ENCODE data around the gene NUDT9. TPM values are rescaled to one million over a fixed set of nuclear protein-coding genes. Genes with fewer than 3 reads are reported as not detected.
"Not testable (repeated sequence)": the region's sequence is repeated elsewhere in the genome, so short reads cannot be mapped to it uniquely, and the experiment has no call there.

The NUDT9 gene
- total RNA-seq, 1 experiment from 2014 or later: 16.8 TPM

DNA sequence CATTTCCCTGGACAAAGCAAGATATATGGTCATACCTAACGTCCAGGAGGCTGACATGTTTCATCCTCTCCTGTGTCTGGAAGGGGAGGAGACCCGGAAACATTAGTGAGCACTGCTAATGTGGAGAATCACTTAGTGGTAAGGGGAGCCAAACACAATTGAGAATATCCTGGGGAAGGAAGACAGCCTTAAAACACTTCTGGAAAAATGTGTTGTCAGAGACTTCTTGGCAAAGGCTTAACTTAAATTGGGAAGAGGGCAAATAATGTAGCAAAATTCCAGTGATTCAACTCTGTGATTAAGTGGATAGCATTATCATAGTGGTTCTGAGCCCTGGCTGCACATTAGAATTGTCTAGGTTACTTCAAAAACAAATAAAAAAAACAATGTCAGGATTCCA is 67.3 kb downstream of the NUDT9 start:
- H3K27ac Mint-ChIP-seq (ENCODE audit: unreplicated experiment): no peak overlapping the region
- CTCF ChIA-PET: no interaction called here
- H3K9me3 Mint-ChIP-seq (ENCODE audit: low read depth, unreplicated experiment): peaks cover 12% of the 10 kb centered on the region
- intact Hi-C loops (cut with micrococcal nuclease; ENCODE audit: unreplicated experiment): no loop called here
- BruUV-seq (replicated peaks): no TSS peak
- H3K36me3 Mint-ChIP-seq (ENCODE audit: insufficient read depth, unreplicated experiment): no peaks in the 10 kb centered on the region
- H3K27me3 Mint-ChIP-seq (ENCODE audit: unreplicated experiment): no peaks in the 10 kb centered on the region
- peaks cover 9% of the 10 kb centered on the region for H3K4me1 Mint-ChIP-seq (ENCODE audit: low read depth, unreplicated experiment)
- TF ChIP-seq, protein P1, sequence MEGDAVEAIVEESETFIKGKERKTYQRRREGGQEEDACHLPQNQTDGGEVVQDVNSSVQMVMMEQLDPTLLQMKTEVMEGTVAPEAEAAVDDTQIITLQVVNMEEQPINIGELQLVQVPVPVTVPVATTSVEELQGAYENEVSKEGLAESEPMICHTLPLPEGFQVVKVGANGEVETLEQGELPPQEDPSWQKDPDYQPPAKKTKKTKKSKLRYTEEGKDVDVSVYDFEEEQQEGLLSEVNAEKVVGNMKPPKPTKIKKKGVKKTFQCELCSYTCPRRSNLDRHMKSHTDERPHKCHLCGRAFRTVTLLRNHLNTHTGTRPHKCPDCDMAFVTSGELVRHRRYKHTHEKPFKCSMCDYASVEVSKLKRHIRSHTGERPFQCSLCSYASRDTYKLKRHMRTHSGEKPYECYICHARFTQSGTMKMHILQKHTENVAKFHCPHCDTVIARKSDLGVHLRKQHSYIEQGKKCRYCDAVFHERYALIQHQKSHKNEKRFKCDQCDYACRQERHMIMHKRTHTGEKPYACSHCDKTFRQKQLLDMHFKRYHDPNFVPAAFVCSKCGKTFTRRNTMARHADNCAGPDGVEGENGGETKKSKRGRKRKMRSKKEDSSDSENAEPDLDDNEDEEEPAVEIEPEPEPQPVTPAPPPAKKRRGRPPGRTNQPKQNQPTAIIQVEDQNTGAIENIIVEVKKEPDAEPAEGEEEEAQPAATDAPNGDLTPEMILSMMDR (IDR thresholded peaks at IDR 0.05; ENCODE audit: unreplicated experiment): no peak
- no peak overlapping the region for H3K4me3 Mint-ChIP-seq (ENCODE audit: low read depth, unreplicated experiment)
- no peak for DNase-seq

DNA sequence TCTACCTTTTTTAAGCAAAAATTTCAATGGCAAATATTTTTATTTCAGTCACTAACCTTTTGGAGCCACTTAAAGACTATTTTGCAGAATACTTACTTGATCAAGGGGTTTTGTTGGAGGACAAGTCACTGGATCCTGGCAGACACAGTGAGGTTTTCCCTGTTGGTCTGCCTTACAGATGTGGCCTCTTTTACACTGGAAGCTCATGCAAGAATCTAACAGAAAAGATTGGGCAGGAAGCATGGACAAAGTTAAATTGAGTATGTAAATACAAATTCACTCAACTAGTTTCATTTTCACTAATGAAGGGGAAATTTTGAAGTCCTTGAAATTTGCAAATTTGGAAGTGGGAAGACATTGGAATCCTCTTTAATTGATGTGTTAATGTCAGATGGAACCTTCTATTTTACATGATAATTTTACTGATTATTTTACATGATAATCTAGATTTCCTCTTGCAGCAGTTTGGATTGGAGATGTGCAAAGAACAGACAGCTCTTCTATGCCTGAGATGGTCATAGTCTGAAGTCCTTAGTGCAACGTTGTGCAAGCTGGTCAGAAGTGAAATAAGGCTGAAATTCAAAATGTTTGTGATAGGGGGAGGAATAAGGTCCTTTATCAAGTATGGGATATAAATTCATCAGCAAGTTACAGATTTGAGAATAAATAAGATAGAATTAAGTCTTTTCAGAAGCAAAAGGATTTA is 68.4 kb downstream of the NUDT9 start:
- CTCF ChIA-PET: no interaction called here
- no peaks in the 10 kb centered on the region for H3K27me3 Mint-ChIP-seq (ENCODE audit: unreplicated experiment)
- no peak overlapping the region for H3K27ac Mint-ChIP-seq (ENCODE audit: unreplicated experiment)
- H3K4me3 Mint-ChIP-seq (ENCODE audit: low read depth, unreplicated experiment): no peak overlapping the region
- no peaks in the 10 kb centered on the region for H3K36me3 Mint-ChIP-seq (ENCODE audit: insufficient read depth, unreplicated experiment)
- intact Hi-C loops (cut with micrococcal nuclease; ENCODE audit: unreplicated experiment): no loop called here
- H3K9me3 Mint-ChIP-seq (ENCODE audit: low read depth, unreplicated experiment): peaks cover 12% of the 10 kb centered on the region
- peaks cover 9% of the 10 kb centered on the region for H3K4me1 Mint-ChIP-seq (ENCODE audit: low read depth, unreplicated experiment)
- DNase-seq: no peak
- BruUV-seq (replicated peaks): no TSS peak
- TF ChIP-seq, protein P1 (IDR thresholded peaks at IDR 0.05; ENCODE audit: unreplicated experiment): no peak

DNA sequence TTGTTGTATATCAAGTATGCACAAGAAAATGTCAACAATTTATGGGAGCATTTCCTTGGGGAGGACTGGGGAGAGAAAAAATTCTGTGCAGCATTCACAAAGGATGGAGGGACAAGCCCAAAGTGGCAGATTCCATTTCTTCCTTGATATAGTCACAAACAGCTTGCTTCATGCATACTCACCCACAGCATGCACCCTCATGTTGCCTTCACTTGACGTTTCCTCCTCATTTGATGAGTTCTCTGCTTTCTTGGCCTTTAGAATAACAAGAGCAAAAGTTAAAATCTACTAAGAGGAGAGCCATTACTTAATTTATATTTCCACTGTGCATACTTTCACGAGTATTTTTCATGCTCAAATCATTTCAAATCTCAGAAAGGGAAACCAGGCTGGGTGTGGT is 69.1 kb downstream of the NUDT9 start:
- no TSS peak for BruUV-seq (replicated peaks)
- peaks cover 9% of the 10 kb centered on the region for H3K4me1 Mint-ChIP-seq (ENCODE audit: low read depth, unreplicated experiment)
- peaks cover 12% of the 10 kb centered on the region for H3K9me3 Mint-ChIP-seq (ENCODE audit: low read depth, unreplicated experiment)
- DNase-seq: no peak
- no peaks in the 10 kb centered on the region for H3K36me3 Mint-ChIP-seq (ENCODE audit: insufficient read depth, unreplicated experiment)
- CTCF ChIA-PET: no interaction called here
- intact Hi-C loops (cut with micrococcal nuclease; ENCODE audit: unreplicated experiment): no loop called here
- TF ChIP-seq, protein P1 (IDR thresholded peaks at IDR 0.05; ENCODE audit: unreplicated experiment): no peak
- no peak overlapping the region for H3K4me3 Mint-ChIP-seq (ENCODE audit: low read depth, unreplicated experiment)
- no peaks in the 10 kb centered on the region for H3K27me3 Mint-ChIP-seq (ENCODE audit: unreplicated experiment)
- H3K27ac Mint-ChIP-seq (ENCODE audit: unreplicated experiment): no peak overlapping the region

DNA sequence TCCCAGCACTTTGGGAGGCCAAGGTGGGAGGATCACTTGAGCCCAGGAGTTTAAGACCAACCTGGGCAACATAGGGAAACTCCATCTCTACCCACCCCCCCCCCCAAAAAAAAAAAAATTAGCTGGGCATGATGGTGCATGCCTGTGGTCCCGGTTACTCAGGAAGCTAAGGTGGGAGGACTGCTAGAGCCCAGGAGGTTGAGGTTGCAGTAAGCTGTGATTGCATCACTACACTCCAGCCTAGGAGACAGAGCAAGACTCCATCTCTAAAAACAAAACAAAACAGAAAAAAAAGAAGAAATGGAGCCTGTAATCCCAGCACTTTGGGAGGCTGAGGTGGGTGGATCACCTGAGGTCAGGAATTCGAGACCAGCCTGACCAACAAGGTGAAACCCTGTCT is 69.5 kb downstream of the NUDT9 start:
- BruUV-seq (replicated peaks); intact Hi-C loops (cut with micrococcal nuclease; ENCODE audit: unreplicated experiment); H3K27me3 Mint-ChIP-seq (ENCODE audit: unreplicated experiment); H3K4me3 Mint-ChIP-seq (ENCODE audit: low read depth, unreplicated experiment); DNase-seq; CTCF ChIA-PET; H3K27ac Mint-ChIP-seq (ENCODE audit: unreplicated experiment); H3K4me1 Mint-ChIP-seq (ENCODE audit: low read depth, unreplicated experiment); H3K36me3 Mint-ChIP-seq (ENCODE audit: insufficient read depth, unreplicated experiment): not testable (repeated sequence)
- peaks cover 12% of the 10 kb centered on the region for H3K9me3 Mint-ChIP-seq (ENCODE audit: low read depth, unreplicated experiment)

DNA sequence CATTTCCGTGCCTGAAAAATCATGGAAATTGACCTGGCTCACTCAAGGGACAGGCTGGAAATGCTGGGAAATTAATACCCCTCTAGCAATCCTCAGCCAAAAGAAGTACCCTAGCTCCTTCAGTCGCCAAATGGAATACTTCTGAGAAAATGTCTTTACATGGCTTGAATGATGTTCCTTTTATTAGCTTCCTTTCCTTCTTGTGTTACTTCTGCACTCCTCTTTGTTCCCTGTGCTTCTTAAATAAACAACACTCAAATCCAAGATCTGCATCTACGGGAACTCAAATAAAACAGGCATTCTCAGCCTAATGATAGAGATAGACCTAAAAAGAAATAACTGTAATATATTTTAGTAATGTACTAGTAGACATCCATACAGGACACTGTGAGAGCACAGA is 70.7 kb downstream of the NUDT9 start:
- CTCF ChIA-PET: no interaction called here
- H3K27me3 Mint-ChIP-seq (ENCODE audit: unreplicated experiment): no peaks in the 10 kb centered on the region
- BruUV-seq (replicated peaks): no TSS peak
- no peak for DNase-seq
- H3K27ac Mint-ChIP-seq (ENCODE audit: unreplicated experiment): no peak overlapping the region
- peaks cover 4% of the 10 kb centered on the region for H3K4me1 Mint-ChIP-seq (ENCODE audit: low read depth, unreplicated experiment)
- intact Hi-C loops (cut with micrococcal nuclease; ENCODE audit: unreplicated experiment): no loop called here
- no peaks in the 10 kb centered on the region for H3K36me3 Mint-ChIP-seq (ENCODE audit: insufficient read depth, unreplicated experiment)
- peaks cover 9% of the 10 kb centered on the region for H3K9me3 Mint-ChIP-seq (ENCODE audit: low read depth, unreplicated experiment)
- TF ChIP-seq, protein P1 (IDR thresholded peaks at IDR 0.05; ENCODE audit: unreplicated experiment): no peak
- no peak overlapping the region for H3K4me3 Mint-ChIP-seq (ENCODE audit: low read depth, unreplicated experiment)
